DMS153 treated with DMSO at 0.1 percent for 48 hours (cell line): ENCODE results near the gene GNG10.

Experiments used
- DNase-seq: peaks from one replicate; lab custom pipeline; 2025; ENCODE audit not compliant: unreplicated experiment; lab: John Stamatoyannopoulos, UW

Gene GNG10

GRCh38 chr9:111719541-111719940, 58.1 kb downstream of the GNG10 start:
- no peak for DNase-seq
